HG03108 (cell line): ENCODE results near the gene TM6SF1.
"Not testable (repeated sequence)": the region's sequence is repeated elsewhere in the genome, so short reads cannot be mapped to it uniquely, and the experiment has no call there.

Source experiments
- ATAC-seq: cut with Tn5 transposase; IDR thresholded peaks from one replicate; pipeline ENCODE4 v1.9.1; 2021; ENCODE audit warnings: moderate library complexity; ENCODE audit not compliant: unreplicated experiment

TM6SF1 gene

GRCh38 chr15:83106994-83107840 is at the start of gene TM6SF1:
TM6SF1 (plus strand) TSS chr15:83107645; CDS start chr15:83107681, 36 bp downstream.
- ATAC-seq, result no peak

GRCh38 chr15:83057696-83058376 is 49.6 kb upstream of the TM6SF1 start:
- no peak for ATAC-seq

- ATAC-seq, result no peak
Measured at GRCh38 chr15:83061680-83062079, 45.8 kb upstream of the TM6SF1 start.

- ATAC-seq, result no peak
Measured at GRCh38 chr15:83062768-83063180, 44.7 kb upstream of the TM6SF1 start.

GRCh38 chr15:83063551-83063950 is 43.9 kb upstream of the TM6SF1 start:
- no peak for ATAC-seq

- ATAC-seq, result no peak
Measured at GRCh38 chr15:83064859-83065258, 42.6 kb upstream of the TM6SF1 start.

GRCh38 chr15:83065431-83065830 is 42.0 kb upstream of the TM6SF1 start:
- ATAC-seq, result no peak

- ATAC-seq, result no peak
Measured at GRCh38 chr15:83066034-83066733, 41.3 kb upstream of the TM6SF1 start.

GRCh38 chr15:83066734-83067637 is 40.5 kb upstream of the TM6SF1 start, which contains the start of gene BTBD1:
BTBD1 (minus strand) TSS chr15:83067252; CDS start chr15:83067151, 101 bp downstream.
- peak; percentile 90 for ATAC-seq

- ATAC-seq, result no peak
Measured at GRCh38 chr15:83067638-83067962, 39.8 kb upstream of the TM6SF1 start.

- no peak for ATAC-seq
Measured at GRCh38 chr15:83068054-83068453, 39.4 kb upstream of the TM6SF1 start.

GRCh38 chr15:83069211-83069642 is 38.2 kb upstream of the TM6SF1 start:
- ATAC-seq, result not testable (repeated sequence)

- no peak for ATAC-seq
Measured at GRCh38 chr15:83077491-83078230, 29.8 kb upstream of the TM6SF1 start.

GRCh38 chr15:83078712-83079111 is 28.7 kb upstream of the TM6SF1 start:
- no peak for ATAC-seq

GRCh38 chr15:83081256-83082014 is 26.0 kb upstream of the TM6SF1 start:
- ATAC-seq, result no peak

- no peak for ATAC-seq
Measured at GRCh38 chr15:83082730-83083386, 24.6 kb upstream of the TM6SF1 start.

- not testable (repeated sequence) for ATAC-seq
Measured at GRCh38 chr15:83085461-83085860, 22.0 kb upstream of the TM6SF1 start.

- ATAC-seq, result not testable (repeated sequence)
Measured at GRCh38 chr15:83085864-83086552, 21.4 kb upstream of the TM6SF1 start.
